ENCODE results near the gene PDE11A.
"Not testable (repeated sequence)": the region's sequence is repeated elsewhere in the genome, so short reads cannot be mapped to it uniquely, and the experiment has no call there.

Gene PDE11A

DNA sequence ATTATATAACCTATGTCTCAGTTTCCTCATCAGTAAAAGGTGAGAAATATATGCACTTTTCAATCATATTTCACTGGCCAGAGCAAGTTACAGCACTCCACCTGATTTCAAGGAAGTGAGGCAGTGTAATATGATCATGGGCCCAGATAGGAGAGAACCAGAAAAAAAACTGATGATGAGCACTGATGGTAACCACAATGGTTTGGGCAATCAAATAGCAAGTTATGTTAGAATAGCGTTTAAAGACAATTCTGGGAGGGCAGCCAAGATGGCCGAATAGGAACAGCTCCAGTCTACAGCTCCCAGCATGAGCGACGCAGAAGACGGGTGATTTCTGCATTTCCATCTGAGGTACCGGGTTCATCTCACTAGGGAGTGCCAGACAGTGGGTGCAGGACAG is 287.4 kb downstream of the PDE11A start:
- not testable (repeated sequence) for H2AFZ ChIP-seq (ENCODE audit: low read depth, low read length); H3K9me3 ChIP-seq (ENCODE audit: low read length); H3K4me3 ChIP-seq (ENCODE audit: low read length); H3K27me3 ChIP-seq (ENCODE audit: insufficient read depth, low read length); H3K36me3 ChIP-seq (ENCODE audit: insufficient read depth, low read length)
- H3K4me1 ChIP-seq (ENCODE audit: insufficient read depth, low read length): peaks cover 13% of the 10 kb centered on the region

DNA sequence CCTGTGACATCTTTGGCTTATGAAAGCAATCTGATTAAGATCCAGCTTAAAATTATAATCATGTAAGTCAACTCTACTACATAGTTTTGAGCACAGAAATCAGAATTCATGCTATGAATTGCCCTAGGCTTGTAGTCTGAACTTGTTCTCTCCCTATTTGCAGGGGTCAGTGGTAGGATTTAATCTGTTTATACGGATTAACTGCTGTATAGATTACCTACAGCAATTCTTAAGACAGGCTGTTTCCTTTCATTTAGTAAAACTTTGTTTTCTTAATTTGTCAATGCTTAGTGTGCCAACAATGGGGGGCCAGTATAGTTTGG is 287.9 kb downstream of the PDE11A start:
- H3K9me3 ChIP-seq (ENCODE audit: low read length): no peaks in the 10 kb centered on the region
- H2AFZ ChIP-seq (ENCODE audit: low read depth, low read length): no peak overlapping the region

DNA sequence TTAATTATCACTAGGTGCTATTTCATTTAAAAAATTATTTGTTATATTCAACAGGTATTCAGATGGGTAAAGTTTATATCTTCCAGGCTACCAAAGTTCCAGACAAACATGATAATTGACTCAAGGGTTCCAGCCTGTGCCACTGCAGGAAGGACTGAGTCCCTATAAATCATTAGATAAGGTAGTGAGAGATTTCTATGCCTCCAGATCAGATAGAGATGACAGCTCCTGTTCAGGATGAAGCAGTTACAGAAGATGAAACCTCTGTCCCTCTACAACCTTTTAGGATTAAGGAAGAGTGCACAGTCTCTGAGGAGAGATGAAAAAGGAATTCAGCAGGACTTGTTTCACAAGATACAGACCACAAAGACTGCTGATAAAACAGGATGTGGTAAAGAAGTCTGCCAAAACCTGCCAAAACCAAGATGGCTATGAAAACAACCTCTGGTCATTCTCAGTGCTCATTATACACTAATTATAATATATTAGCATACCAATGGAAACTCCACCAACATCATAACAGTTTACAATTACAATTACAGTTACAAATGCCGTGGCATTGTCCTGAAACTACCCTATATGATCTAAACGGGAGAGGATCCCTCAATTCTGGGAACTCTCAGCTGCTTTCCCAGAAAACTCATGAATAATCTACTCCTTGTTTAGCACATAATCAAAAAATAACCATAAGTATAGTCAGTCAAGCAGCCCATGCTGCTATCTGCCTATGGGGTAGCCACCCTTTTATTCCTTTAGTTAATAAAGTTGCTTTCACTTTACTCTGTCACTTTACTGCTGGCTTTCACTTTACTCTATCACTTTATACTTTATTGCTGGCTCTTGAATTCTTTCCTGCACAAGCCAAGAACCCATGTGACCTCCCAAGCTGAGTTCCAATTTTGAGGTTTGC is 288.5 kb downstream of the PDE11A start:
- Histone ChIP-seq H3K4me1 (ENCODE audit: insufficient read depth, low read length) (peaks cover 13% of the 10 kb centered on the region), H2AFZ (ENCODE audit: low read depth, low read length) (no peak overlapping the region), H3K4me3 (ENCODE audit: low read length) (no peak overlapping the region), H3K9me3 (ENCODE audit: low read length) (no peaks in the 10 kb centered on the region), H3K27me3 (ENCODE audit: insufficient read depth, low read length) (no peaks in the 10 kb centered on the region), H3K36me3 (ENCODE audit: insufficient read depth, low read length) (no peaks in the 10 kb centered on the region)

More for the DNA sequence above, 287.9 kb downstream of the PDE11A start:
- H3K4me3 ChIP-seq (ENCODE audit: low read length): no peak overlapping the region
- H3K4me1 ChIP-seq (ENCODE audit: insufficient read depth, low read length): peaks cover 13% of the 10 kb centered on the region
- H3K27me3 ChIP-seq (ENCODE audit: insufficient read depth, low read length): no peaks in the 10 kb centered on the region
- no peaks in the 10 kb centered on the region for H3K36me3 ChIP-seq (ENCODE audit: insufficient read depth, low read length)

DNA sequence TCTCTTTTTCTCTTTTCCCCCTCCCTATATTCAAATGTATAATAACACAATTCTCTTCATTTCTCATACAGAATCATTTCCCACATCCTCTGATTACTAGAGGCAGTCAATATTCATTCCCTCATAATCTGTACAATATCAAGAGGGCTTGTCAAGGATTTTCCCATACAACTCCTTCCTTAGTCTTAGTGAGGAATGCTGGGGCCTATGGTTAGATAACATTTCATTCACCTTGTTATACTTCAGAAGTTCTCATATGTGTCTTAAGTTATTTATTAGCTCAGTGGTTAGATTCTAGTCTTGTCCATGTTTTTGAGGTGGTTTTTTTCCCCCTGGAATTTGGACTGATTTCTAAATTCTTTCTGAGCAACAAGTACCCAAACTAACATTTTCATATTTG is 289.5 kb downstream of the PDE11A start:
- Histone ChIP-seq H2AFZ (ENCODE audit: low read depth, low read length) (no peak overlapping the region), H3K27me3 (ENCODE audit: insufficient read depth, low read length) (peaks cover 3% of the 10 kb centered on the region), H3K4me1 (ENCODE audit: insufficient read depth, low read length) (peaks cover 13% of the 10 kb centered on the region), H3K4me3 (ENCODE audit: low read length) (no peak overlapping the region), H3K36me3 (ENCODE audit: insufficient read depth, low read length) (no peaks in the 10 kb centered on the region), H3K9me3 (ENCODE audit: low read length) (no peaks in the 10 kb centered on the region)

DNA sequence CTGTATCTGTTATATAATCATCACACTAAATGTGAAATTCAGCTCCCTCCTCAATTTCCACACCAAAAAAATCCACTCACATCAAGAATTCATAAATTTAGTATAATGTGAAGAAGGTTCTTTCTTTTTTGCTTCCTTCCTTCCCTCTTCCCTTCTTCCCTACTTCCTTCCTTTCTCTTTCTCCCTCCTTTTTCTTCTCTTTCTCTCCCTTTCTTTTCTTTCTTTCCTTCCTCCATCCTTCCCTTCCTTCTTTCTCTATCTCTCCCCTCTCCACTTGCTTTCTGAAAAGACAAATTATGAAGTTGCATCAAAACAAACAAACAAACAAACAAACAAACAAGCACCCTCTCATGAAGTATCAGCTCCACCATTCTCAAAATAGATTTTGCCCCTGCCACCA is 290.0 kb downstream of the PDE11A start:
- Histone ChIP-seq H3K4me1 (ENCODE audit: insufficient read depth, low read length) (peaks cover 13% of the 10 kb centered on the region), H3K4me3 (ENCODE audit: low read length) (no peak overlapping the region), H2AFZ (ENCODE audit: low read depth, low read length) (no peak overlapping the region), H3K9me3 (ENCODE audit: low read length) (no peaks in the 10 kb centered on the region), H3K27me3 (ENCODE audit: insufficient read depth, low read length) (peaks cover 3% of the 10 kb centered on the region), H3K36me3 (ENCODE audit: insufficient read depth, low read length) (no peaks in the 10 kb centered on the region)

DNA sequence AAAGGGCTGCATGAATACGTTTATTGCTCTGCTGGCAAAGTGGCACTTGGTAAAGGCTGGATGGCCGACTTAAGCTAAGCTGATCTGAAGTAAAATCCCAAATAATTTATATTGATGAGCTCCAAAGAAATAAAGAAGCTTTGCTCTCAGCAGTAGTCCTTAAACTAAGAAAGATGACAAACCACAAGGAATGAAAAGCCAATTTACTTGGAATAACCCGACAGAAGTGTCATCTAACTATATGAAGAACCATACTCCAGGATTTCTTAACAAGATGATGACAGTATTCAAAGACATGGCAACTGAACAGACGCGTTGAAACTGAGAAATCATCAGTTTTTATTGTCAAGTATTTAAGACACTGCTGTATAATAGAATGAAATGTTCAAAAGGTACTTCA is 294.1 kb downstream of the PDE11A start:
- H3K4me1 ChIP-seq (ENCODE audit: insufficient read depth, low read length): no peaks in the 10 kb centered on the region
- no peaks in the 10 kb centered on the region for H3K36me3 ChIP-seq (ENCODE audit: insufficient read depth, low read length)
- H3K4me3 ChIP-seq (ENCODE audit: low read length): no peak overlapping the region
- H3K27me3 ChIP-seq (ENCODE audit: insufficient read depth, low read length): peaks cover 8% of the 10 kb centered on the region
- H2AFZ ChIP-seq (ENCODE audit: low read depth, low read length): no peak overlapping the region
- no peaks in the 10 kb centered on the region for H3K9me3 ChIP-seq (ENCODE audit: low read length)

DNA sequence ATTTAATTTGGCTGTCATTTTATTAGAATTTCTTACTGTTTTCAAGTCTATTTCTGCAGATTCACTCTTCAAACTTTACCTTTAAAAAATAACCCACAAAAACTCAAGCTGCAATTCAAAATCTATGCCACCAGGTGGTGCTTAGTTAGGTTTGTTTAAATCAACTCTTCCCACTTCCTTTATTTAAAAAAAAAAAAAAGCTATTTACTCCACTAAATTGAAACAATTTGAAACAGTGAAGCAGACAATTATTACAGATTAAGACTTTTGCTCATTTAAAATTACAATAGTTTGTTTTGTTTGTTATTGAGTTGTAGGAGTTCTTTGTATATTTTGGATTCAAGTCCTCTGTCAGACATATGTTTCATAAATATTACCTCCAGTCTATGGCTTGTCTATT is 300.0 kb downstream of the PDE11A start:
- H2AFZ ChIP-seq (ENCODE audit: low read depth, low read length): no peak overlapping the region
- H3K4me1 ChIP-seq (ENCODE audit: insufficient read depth, low read length): no peaks in the 10 kb centered on the region
- H3K36me3 ChIP-seq (ENCODE audit: insufficient read depth, low read length): no peaks in the 10 kb centered on the region
- H3K27me3 ChIP-seq (ENCODE audit: insufficient read depth, low read length): peaks cover 6% of the 10 kb centered on the region
- no peaks in the 10 kb centered on the region for H3K9me3 ChIP-seq (ENCODE audit: low read length)
- H3K4me3 ChIP-seq (ENCODE audit: low read length): no peak overlapping the region

DNA sequence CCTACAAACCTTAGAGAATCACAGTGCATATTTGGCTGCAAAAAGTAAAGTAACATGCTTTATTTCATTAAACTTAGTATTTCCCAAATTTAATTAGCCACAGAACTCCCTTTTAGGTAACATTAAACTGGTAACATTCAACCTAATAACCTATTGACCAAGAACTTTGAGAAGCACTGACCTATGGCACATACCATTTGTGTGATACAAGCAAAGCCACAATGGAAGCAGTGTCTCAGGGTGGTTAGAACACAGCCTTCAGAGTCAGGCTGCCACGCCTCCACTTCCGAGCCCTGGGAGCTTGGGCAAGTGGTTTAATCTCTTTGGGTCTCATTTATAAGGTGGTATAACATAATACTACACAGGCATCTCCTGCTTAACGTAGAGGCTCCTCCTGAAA is 301.4 kb downstream of the PDE11A start:
- H3K4me1 ChIP-seq (ENCODE audit: insufficient read depth, low read length): no peaks in the 10 kb centered on the region
- H3K36me3 ChIP-seq (ENCODE audit: insufficient read depth, low read length): no peaks in the 10 kb centered on the region
- H3K4me3 ChIP-seq (ENCODE audit: low read length): no peak overlapping the region
- no peaks in the 10 kb centered on the region for H3K9me3 ChIP-seq (ENCODE audit: low read length)
- peaks cover 6% of the 10 kb centered on the region for H3K27me3 ChIP-seq (ENCODE audit: insufficient read depth, low read length)
- no peak overlapping the region for H2AFZ ChIP-seq (ENCODE audit: low read depth, low read length)

DNA sequence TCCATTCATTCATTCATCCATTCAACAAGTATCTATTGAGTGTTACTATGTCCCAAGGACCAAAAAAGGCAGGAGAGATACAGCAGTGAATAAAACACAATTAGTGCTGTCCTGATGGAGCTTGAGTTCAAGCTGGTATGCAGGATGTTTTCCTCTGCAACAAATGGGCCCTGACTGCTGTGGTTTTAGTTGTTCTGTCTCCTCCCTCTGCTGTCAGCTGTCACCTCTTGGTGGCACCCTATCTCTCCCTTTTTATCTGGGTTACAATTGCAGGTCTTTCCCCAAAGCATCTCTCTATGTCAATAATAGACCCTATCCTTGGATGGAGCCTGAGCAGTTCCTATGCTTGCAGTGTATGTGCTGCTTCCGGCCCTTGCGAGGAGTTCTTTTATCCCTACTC is 304.8 kb downstream of the PDE11A start:
- no peak overlapping the region for H3K4me3 ChIP-seq (ENCODE audit: low read length)
- no peaks in the 10 kb centered on the region for H3K9me3 ChIP-seq (ENCODE audit: low read length)
- H3K36me3 ChIP-seq (ENCODE audit: insufficient read depth, low read length): no peaks in the 10 kb centered on the region
- no peaks in the 10 kb centered on the region for H3K4me1 ChIP-seq (ENCODE audit: insufficient read depth, low read length)
- peaks cover 6% of the 10 kb centered on the region for H3K27me3 ChIP-seq (ENCODE audit: insufficient read depth, low read length)
- H2AFZ ChIP-seq (ENCODE audit: low read depth, low read length): no peak overlapping the region

DNA sequence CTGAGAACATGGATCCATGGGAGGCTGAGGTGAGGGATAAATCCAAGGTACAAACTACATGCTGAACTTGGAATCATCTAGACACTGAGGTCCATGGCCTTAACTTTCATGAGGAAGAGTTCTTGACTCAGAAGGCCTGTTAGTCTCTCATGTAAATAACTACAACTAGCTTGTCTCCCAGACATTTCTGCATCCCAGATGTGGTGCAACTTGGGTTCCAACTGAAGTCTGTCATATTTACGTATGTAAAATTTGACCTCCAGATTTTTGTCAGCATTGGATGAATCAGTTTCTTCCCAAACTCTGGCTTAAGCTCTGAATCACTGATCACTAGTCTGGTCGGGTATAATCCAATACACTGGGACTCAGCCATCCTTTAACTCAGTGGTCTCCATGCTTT is 306.9 kb downstream of the PDE11A start:
- peaks cover 6% of the 10 kb centered on the region for H3K27me3 ChIP-seq (ENCODE audit: insufficient read depth, low read length)
- H3K9me3 ChIP-seq (ENCODE audit: low read length): no peaks in the 10 kb centered on the region
- no peaks in the 10 kb centered on the region for H3K36me3 ChIP-seq (ENCODE audit: insufficient read depth, low read length)
- no peak overlapping the region for H3K4me3 ChIP-seq (ENCODE audit: low read length)
- no peak overlapping the region for H2AFZ ChIP-seq (ENCODE audit: low read depth, low read length)
- H3K4me1 ChIP-seq (ENCODE audit: insufficient read depth, low read length): peaks cover 3% of the 10 kb centered on the region

DNA sequence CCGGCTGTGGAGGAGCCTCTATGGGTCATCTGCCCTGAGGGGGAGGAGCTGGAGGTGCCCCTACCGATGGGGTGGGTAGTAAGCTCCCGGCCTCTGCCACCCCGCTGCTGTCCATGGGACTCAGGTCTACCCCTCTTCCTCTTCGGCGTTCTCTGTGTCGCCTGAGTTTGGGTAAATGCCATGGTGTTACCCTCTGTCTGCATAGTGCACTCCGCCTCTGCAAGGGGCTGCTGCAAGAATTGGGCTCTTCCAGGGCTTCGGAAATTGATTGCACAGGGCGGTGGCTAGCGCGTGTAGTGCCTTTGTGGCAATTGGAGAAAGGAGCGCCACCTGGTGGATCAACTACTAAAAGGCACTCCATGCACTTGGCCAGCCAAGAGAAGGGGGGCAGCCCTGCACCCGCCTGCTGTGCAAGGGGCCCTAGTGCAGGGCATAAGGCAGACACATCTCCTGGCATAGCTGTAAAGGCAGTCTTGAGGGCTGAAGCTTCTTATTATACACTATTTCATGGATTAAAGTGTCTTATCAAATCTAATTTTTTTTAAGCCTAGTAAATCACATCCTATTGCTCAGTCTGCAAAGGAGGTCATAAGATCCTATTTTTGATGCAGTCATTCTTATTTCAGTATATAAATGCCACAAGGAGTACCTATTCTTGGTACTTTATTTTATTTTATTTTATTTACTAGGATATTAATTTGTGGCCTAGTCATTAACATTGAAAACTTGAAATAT is 308.9 kb downstream of the PDE11A start:
- Histone ChIP-seq H3K27me3 (ENCODE audit: insufficient read depth, low read length) (peaks cover 6% of the 10 kb centered on the region), H3K36me3 (ENCODE audit: insufficient read depth, low read length) (no peaks in the 10 kb centered on the region), H2AFZ (ENCODE audit: low read depth, low read length) (no peak overlapping the region), H3K4me3 (ENCODE audit: low read length) (no peak overlapping the region), H3K4me1 (ENCODE audit: insufficient read depth, low read length) (peaks cover 7% of the 10 kb centered on the region), H3K9me3 (ENCODE audit: low read length) (no peaks in the 10 kb centered on the region)

DNA sequence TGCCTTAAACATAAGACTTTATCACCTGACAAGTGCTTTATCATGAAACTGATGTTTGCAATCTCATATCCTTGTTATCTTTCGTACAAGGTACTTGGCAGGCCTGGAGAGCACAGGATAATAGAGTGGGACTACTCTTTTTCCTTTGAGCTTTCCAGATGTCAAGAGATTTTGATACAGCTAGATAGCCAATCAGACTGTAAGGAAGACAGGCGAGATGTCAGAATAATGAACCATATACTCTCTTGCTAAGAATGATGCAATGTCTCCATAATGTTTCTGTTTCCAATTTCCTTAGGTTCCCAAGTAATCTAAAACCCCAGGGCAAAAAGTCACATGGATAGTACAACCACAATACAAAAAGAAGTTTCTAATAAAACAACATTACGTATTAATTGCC is 313.1 kb downstream of the PDE11A start:
- H2AFZ ChIP-seq (ENCODE audit: low read depth, low read length): no peak overlapping the region
- H3K27me3 ChIP-seq (ENCODE audit: insufficient read depth, low read length): no peaks in the 10 kb centered on the region
- H3K36me3 ChIP-seq (ENCODE audit: insufficient read depth, low read length): no peaks in the 10 kb centered on the region
- no peaks in the 10 kb centered on the region for H3K9me3 ChIP-seq (ENCODE audit: low read length)
- peaks cover 15% of the 10 kb centered on the region for H3K4me1 ChIP-seq (ENCODE audit: insufficient read depth, low read length)
- H3K4me3 ChIP-seq (ENCODE audit: low read length): no peak overlapping the region

DNA sequence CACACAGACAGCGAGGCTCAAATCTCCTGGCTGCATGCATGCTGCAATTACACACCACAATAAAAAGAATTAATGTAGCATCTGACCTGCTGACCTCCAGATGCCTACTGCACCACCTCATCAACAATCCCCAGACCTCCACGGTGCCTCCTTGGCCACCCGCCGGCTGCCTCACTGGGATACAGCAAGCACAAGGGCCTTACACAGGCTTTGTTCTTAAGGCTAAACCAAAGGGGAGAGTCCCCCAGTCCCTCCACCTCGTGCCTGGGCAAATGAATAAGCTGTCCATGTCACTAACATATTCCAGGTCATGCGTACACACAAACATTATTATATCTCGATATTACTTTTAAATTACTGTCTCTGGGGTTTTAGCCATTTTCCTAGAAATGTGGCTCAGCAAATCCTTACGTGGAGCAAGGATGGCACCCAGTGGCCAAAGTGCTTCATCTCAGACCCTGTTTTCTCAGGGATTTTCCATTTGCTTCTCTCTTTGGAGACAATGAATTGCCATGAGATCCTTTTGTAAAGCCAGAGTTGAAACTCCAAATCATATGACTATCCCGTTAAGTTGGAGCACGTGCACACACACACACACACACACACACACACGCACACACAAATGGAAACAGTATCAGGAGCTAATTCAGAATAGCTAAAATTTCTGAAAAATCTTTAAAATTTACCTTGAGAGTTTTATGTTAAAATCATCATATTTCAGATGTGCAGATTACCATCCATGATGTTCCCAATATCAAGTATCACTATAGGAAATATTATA is 313.8 kb downstream of the PDE11A start:
- Histone ChIP-seq H3K9me3 (ENCODE audit: low read length) (no peaks in the 10 kb centered on the region), H3K4me1 (ENCODE audit: insufficient read depth, low read length) (peaks cover 22% of the 10 kb centered on the region), H2AFZ (ENCODE audit: low read depth, low read length) (peak overlapping the region; percentile 69), H3K4me3 (ENCODE audit: low read length) (peak overlapping the region; percentile 19), H3K27me3 (ENCODE audit: insufficient read depth, low read length) (no peaks in the 10 kb centered on the region), H3K36me3 (ENCODE audit: insufficient read depth, low read length) (no peaks in the 10 kb centered on the region)
